Cortex of kidney (tissue), 1 donor: ENCODE data around the gene ATP2C1.
"Not testable (repeated sequence)": the region's sequence is repeated elsewhere in the genome, so short reads cannot be mapped to it uniquely, and the experiment has no call there.

Experiments
- DNase-seq: peaks from one replicate; lab custom pipeline; 2025; lab: John Stamatoyannopoulos, UW

The ATP2C1 gene

DNA sequence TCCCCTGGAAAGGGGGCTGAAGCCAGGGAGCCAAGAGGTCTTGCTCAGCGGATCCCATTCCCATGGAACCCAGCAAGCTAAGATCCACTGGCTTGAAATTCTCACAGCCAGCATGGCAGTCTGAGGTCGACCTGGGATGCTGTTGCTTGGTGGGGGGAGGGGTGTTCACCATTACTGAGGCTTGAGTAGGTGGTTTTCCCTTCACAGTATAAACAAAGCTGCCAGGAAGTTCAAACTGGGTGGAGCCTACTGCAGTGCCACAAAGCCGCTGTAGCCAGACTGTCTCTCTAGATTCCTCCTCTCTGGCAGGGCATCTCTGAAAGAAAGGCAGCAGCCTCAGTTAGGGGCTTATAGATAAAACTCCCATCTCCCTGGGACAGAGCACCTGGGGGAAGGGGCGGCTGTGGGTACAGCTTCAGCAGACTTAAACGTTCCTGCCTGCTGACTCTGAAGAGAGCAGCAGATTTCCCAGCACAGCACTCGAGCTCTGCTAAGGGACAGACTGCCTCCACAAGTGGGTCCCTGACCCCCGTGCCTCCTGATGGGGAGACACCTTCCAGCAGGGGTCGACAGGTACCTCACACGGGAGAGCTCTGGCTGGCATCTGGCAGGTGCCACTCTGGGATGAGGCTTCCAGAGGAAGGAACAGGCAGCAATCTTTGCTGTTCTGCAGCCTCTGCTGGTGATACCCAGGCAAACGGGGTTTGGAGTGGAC lies 148.5 kb downstream of the ATP2C1 start:
- DNase-seq, result not testable (repeated sequence)

GRCh38 chr3:131047582-131047981 lies 153.7 kb downstream of the ATP2C1 start:
- no peak for DNase-seq

DNA sequence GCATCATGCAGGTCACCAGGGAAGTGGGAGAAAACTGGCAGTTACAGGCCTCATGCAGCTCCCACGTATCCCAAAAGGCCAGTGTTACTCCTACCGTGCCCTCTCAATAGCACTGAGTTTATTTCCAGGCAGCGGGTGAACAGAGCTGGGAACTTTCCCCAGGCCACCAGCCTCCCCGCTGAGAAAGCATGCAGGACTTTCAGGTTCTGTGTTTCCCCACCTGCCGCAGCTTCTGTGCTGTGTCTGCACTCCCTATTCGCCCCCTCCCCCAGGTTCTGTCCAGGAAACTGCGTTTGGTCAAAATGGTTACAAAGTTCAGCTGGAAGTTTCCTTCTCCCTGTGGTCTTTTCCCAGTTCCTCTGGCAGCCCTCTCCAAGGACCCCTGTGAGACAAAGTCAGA lies 154.1 kb downstream of the ATP2C1 start:
- DNase-seq, result no peak

GRCh38 chr3:131050001-131050400 lies 156.1 kb downstream of the ATP2C1 start:
- DNase-seq, result no peak

DNA sequence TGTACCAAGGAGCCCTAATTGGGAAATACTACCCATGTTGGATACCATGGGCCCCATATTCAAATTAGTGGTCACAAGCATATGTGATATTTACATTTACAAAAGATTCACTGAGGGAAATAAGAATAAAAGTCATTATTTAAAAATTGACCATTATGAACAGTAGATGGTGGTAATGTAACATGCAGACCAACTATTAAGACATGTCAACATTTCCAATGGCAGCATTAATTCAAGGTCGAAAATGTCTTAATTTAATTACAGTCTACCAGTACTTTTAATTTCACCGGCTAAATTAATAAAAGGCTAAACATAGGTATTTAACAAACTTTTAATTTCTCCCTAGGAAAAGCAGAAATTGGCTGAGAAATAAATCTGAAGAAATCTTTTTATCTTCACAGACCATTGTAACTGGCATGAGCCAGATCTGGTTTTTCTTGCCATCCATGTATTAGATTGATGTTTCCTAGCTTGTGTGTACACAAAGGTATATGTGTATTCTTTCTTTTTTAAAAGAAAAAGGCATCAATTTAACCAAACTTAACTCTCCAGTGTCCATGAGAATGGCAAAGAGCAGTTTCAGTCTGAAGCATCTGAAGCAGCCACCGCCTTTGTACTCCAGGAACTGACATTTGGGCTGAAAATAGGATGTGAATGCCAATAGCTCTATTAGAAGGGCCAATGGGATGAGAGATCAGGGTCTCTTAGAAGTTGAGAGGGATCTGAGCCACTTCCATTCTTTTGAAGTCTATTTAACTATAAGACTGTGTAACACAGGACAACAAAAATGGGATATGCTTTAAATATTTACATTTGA lies 159.4 kb downstream of the ATP2C1 start:
- no peak for DNase-seq
